ENCODE results near the gene NINJ2. TPM values are rescaled to one million over a fixed set of nuclear protein-coding genes. Genes with fewer than 3 reads are reported as not detected.

NINJ2 gene
- total RNA-seq, 1 donor = 5.8 TPM

- TF ChIP-seq CTCF (IDR thresholded peaks at IDR 0.05; ENCODE audit: extremely low read depth, low read depth, low read length) = no peak
- no peak overlapping the region for H3K27ac ChIP-seq (ENCODE audit: low read depth, low read length)
- no peak overlapping the region for H3K4me2 ChIP-seq (ENCODE audit: insufficient read depth, low read length)
- H3K4me3 ChIP-seq (ENCODE audit: insufficient read depth, low read length) = no peak overlapping the region
- H4K20me1 ChIP-seq (ENCODE audit: insufficient read depth, low read length) = no peaks in the 10 kb centered on the region
- H3K9me3 ChIP-seq (ENCODE audit: low read depth, low read length) = no peaks in the 10 kb centered on the region
- H3K79me2 ChIP-seq (ENCODE audit: insufficient read depth, low read length) = no peaks in the 10 kb centered on the region
- no peak overlapping the region for H2AFZ ChIP-seq (ENCODE audit: low read length)
- H3K27me3 ChIP-seq (ENCODE audit: insufficient read depth, low read length) = no peaks in the 10 kb centered on the region
- H3K4me1 ChIP-seq (ENCODE audit: insufficient read depth, low read length) = no peaks in the 10 kb centered on the region
- no peak for DNase-seq (ENCODE audit: insufficient read length, low spot score, missing footprints)
- no peaks in the 10 kb centered on the region for H3K36me3 ChIP-seq (ENCODE audit: insufficient read depth, low read length)
Measured at GRCh38 chr12:617304-617915, 45.8 kb downstream of the NINJ2 start.

GRCh38 chr12:615620-616019, 47.6 kb downstream of the NINJ2 start:
- H3K27me3 ChIP-seq (ENCODE audit: insufficient read depth, low read length) = no peaks in the 10 kb centered on the region
- no peak overlapping the region for H3K27ac ChIP-seq (ENCODE audit: low read depth, low read length)
- H2AFZ ChIP-seq (ENCODE audit: low read length) = peak overlapping the region; percentile 26
- no peaks in the 10 kb centered on the region for H4K20me1 ChIP-seq (ENCODE audit: insufficient read depth, low read length)
- H3K4me2 ChIP-seq (ENCODE audit: insufficient read depth, low read length) = no peak overlapping the region
- H3K79me2 ChIP-seq (ENCODE audit: insufficient read depth, low read length) = no peaks in the 10 kb centered on the region
- H3K9me3 ChIP-seq (ENCODE audit: low read depth, low read length) = no peaks in the 10 kb centered on the region
- H3K4me3 ChIP-seq (ENCODE audit: insufficient read depth, low read length) = no peak overlapping the region
- no peaks in the 10 kb centered on the region for H3K36me3 ChIP-seq (ENCODE audit: insufficient read depth, low read length)
- TF ChIP-seq CTCF (IDR thresholded peaks at IDR 0.05; ENCODE audit: extremely low read depth, low read depth, low read length) = no peak
- DNase-seq (ENCODE audit: insufficient read length, low spot score, missing footprints) = no peak
- no peaks in the 10 kb centered on the region for H3K4me1 ChIP-seq (ENCODE audit: insufficient read depth, low read length)

GRCh38 chr12:614411-614970, 48.8 kb downstream of the NINJ2 start:
- H3K27ac ChIP-seq (ENCODE audit: low read depth, low read length) = no peak overlapping the region
- no peaks in the 10 kb centered on the region for H3K27me3 ChIP-seq (ENCODE audit: insufficient read depth, low read length)
- no peak overlapping the region for H3K4me2 ChIP-seq (ENCODE audit: insufficient read depth, low read length)
- H3K4me3 ChIP-seq (ENCODE audit: insufficient read depth, low read length) = no peak overlapping the region
- no peak overlapping the region for H2AFZ ChIP-seq (ENCODE audit: low read length)
- H3K4me1 ChIP-seq (ENCODE audit: insufficient read depth, low read length) = peaks cover 9% of the 10 kb centered on the region
- no peaks in the 10 kb centered on the region for H4K20me1 ChIP-seq (ENCODE audit: insufficient read depth, low read length)
- no peak for DNase-seq (ENCODE audit: insufficient read length, low spot score, missing footprints)
- peak; percentile 21 for TF ChIP-seq CTCF (IDR thresholded peaks at IDR 0.05; ENCODE audit: extremely low read depth, low read depth, low read length)
- H3K9me3 ChIP-seq (ENCODE audit: low read depth, low read length) = no peaks in the 10 kb centered on the region
- H3K79me2 ChIP-seq (ENCODE audit: insufficient read depth, low read length) = no peaks in the 10 kb centered on the region
- no peaks in the 10 kb centered on the region for H3K36me3 ChIP-seq (ENCODE audit: insufficient read depth, low read length)

- H3K4me3 ChIP-seq (ENCODE audit: insufficient read depth, low read length) = no peak overlapping the region
- no peak overlapping the region for H3K27ac ChIP-seq (ENCODE audit: low read depth, low read length)
- no peak for DNase-seq (ENCODE audit: insufficient read length, low spot score, missing footprints)
- H3K27me3 ChIP-seq (ENCODE audit: insufficient read depth, low read length) = no peaks in the 10 kb centered on the region
- TF ChIP-seq CTCF (IDR thresholded peaks at IDR 0.05; ENCODE audit: extremely low read depth, low read depth, low read length) = no peak
- no peaks in the 10 kb centered on the region for H3K79me2 ChIP-seq (ENCODE audit: insufficient read depth, low read length)
- H3K9me3 ChIP-seq (ENCODE audit: low read depth, low read length) = no peaks in the 10 kb centered on the region
- peaks cover 9% of the 10 kb centered on the region for H3K4me1 ChIP-seq (ENCODE audit: insufficient read depth, low read length)
- H4K20me1 ChIP-seq (ENCODE audit: insufficient read depth, low read length) = no peaks in the 10 kb centered on the region
- no peak overlapping the region for H2AFZ ChIP-seq (ENCODE audit: low read length)
- no peaks in the 10 kb centered on the region for H3K36me3 ChIP-seq (ENCODE audit: insufficient read depth, low read length)
- no peak overlapping the region for H3K4me2 ChIP-seq (ENCODE audit: insufficient read depth, low read length)
Measured at GRCh38 chr12:613996-614395, 49.2 kb downstream of the NINJ2 start.
